Cardiac ventricle fibroblast (primary cell): ENCODE results near the gene BSND. TPM values are rescaled to one million over a fixed set of nuclear protein-coding genes. Genes with fewer than 3 reads are reported as not detected.

Source experiments
- total RNA-seq: library from RNA; depleted of rRNA; stranded (reverse); fragments of >200 nt; gene quantifications from 2 replicates; pipeline ENCODE4 v1.2.3, GENCODE V29; 2015

Gene BSND
- not detected in 2 replicates for total RNA-seq

GRCh38 chr1:54998677-54999076 is at the start of gene BSND:
Gene BSND, plus strand, starts transcription at chr1:54998933. Its CDS starts 254 bp downstream, at chr1:54999187.

DNA sequence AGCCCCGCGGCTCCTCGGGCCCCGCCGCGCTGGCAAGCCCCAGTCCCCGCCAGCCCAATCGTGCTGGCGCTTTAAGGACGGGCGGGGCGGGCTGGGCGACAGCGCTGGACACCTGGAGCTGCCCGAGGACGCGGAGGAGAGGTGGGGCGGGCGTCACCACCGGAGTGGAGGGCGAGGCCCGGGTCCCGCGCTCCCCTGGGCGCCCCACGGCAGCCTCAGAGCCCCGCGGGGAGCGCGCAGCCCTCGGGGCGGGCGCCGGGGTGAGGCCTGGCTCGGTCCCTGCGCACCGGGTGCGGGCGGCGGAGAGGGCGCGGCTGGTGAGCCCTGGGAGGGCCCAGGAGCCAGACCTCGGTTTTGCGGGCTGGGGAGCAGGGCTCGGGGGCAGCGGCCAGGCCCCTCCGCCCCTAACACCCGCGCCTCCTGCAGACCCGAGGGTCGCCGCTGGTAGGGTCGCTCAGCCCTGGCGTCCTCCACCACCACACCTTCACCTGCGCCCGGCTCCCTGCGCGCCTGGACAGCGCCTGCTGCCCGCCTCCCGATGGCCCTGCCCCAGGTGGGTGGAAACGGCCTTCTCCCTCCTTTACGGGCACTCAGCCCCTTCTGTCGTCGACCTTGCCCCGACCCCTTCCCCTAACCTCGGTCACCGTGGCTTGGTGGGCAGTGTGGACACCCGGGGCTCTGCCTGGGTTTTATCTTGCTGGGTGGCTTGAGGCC is 18.0 kb upstream of the BSND start, which contains the start of gene TMEM61:
Gene TMEM61 (plus strand): TSS at position 101 of the 714 bp plus-strand sequence. CDS start 438 bp downstream, at position 539.

DNA sequence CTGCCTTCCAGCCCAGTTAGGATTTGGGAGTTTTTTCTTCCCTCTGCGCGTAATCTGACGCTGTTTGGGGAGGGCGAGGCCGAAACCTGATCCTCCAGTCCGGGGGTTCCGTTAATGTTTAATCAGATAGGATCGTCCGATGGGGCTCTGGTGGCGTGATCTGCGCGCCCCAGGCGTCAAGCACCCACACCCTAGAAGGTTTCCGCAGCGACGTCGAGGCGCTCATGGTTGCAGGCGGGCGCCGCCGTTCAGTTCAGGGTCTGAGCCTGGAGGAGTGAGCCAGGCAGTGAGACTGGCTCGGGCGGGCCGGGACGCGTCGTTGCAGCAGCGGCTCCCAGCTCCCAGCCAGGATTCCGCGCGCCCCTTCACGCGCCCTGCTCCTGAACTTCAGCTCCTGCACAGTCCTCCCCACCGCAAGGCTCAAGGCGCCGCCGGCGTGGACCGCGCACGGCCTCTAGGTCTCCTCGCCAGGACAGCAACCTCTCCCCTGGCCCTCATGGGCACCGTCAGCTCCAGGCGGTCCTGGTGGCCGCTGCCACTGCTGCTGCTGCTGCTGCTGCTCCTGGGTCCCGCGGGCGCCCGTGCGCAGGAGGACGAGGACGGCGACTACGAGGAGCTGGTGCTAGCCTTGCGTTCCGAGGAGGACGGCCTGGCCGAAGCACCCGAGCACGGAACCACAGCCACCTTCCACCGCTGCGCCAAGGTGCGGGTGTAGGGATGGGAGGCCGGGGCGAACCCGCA is 40.8 kb downstream of the BSND start, which contains the start of gene PCSK9:
Gene PCSK9 (plus strand): TSS at position 207 of the 741 bp plus-strand sequence. CDS start 290 bp downstream, at position 497.

Other genes with a start within 250 kb of the BSND start
- 4.3 and 4.5 TPM in 2 replicates for gene PARS2, start 234.4 kb upstream of the BSND start, total RNA-seq
- not detected in 2 replicates for gene TTC22, start 197.6 kb upstream of the BSND start, total RNA-seq
- gene DHCR24, start 111.7 kb upstream of the BSND start, total RNA-seq, result 76.8 and 78.6 TPM in 2 replicates
- gene TMEM61, start 18.3 kb upstream of the BSND start, total RNA-seq, result 0.12 TPM in 1 of 2 replicates, not detected in the other
- 0.29 and 0.31 TPM in 2 replicates for gene PCSK9, start 40.6 kb downstream of the BSND start, total RNA-seq
- 12.9 and 14.2 TPM in 2 replicates for gene USP24, start 216.4 kb downstream of the BSND start, total RNA-seq